SK-N-MC (cell line): Measurements from ENCODE around the gene CNGB1.

Experiments used
- EZH2 ChIP-seq: fragments of 200-600 bp; sonication (generic); IDR thresholded peaks from one replicate; pipeline ENCODE4 v1.6.1; 2017; ENCODE audit warnings: antibody characterized with exemption
- FOXP2 ChIP-seq: optimal IDR thresholded peaks from 2 replicates; pipeline ENCODE3; 2011; ENCODE audit warnings: mild to moderate bottlenecking, moderate library complexity; ENCODE audit not compliant: insufficient read depth; ENCODE audit errors: extremely low read length, control extremely low read depth
- POLR2AphosphoS5 ChIP-seq: IDR thresholded peaks from 2 replicates; pipeline ENCODE4 v1.6.1; 2012; ENCODE audit warnings: mild to moderate bottlenecking, low read depth, low read length, borderline replicate concordance

GRCh38 chr16:57947261-57947660 lies 23.7 kb downstream of the CNGB1 start:
- TF ChIP-seq FOXP2 (no peak), EZH2 (no peak), POLR2AphosphoS5 (no peak)
